ENCODE results near the gene CDH1.

- TF ChIP-seq CTCF (conservative IDR thresholded peaks at IDR 0.05; ENCODE audit: low read depth, low read length) (no peak), EZH2 (IDR thresholded peaks at IDR 0.05; ENCODE audit: low read length, unreplicated experiment) (no peak)
Observed at GRCh38 chr16:68756239-68756915, 19.3 kb downstream of the CDH1 start.

Data from PC-3 (cell line).